Ascending aorta (tissue), 2 donors: ENCODE measurements around the gene ITGAX. TPM values are rescaled to one million over a fixed set of nuclear protein-coding genes. Genes with fewer than 3 reads are reported as not detected.

Experiments used
- DNase-seq, 2 donors: peaks; one replicate each; pipeline ENCODE4 v3.0.0-alpha.2; 2019; ENCODE audit warnings: low spot score in 2 of 2
- H3K27ac ChIP-seq, 2 donors: fragments of 200-600 bp; sonication (generic); one replicate each; pipeline ENCODE4 v1.5.1; 2016 to 2017; ENCODE audit warnings: mild to moderate bottlenecking in 1 of 2
- H3K27me3 ChIP-seq: fragments of 200-600 bp; sonication (generic); one replicate; pipeline ENCODE4 v1.5.1; 2017
- H3K36me3 ChIP-seq, 2 donors: fragments of 200-600 bp; sonication (generic); one replicate each; pipeline ENCODE4 v1.5.1; 2016
- H3K4me1 ChIP-seq, 2 donors: fragments of 200-600 bp; sonication (generic); one replicate each; pipeline ENCODE4 v1.5.1; 2016 to 2017; ENCODE audit warnings: mild to moderate bottlenecking in 1 of 2
- H3K4me3 ChIP-seq, 2 donors: fragments of 200-600 bp; sonication (generic); one replicate each; pipeline ENCODE4 v1.5.1; 2016 to 2017; ENCODE audit warnings: mild to moderate bottlenecking in 1 of 2
- H3K9me3 ChIP-seq, 2 donors: fragments of 200-600 bp; sonication (generic); one replicate each; pipeline ENCODE4 v1.5.1; 2016
- CTCF ChIP-seq, 3 experiments: fragments of 200-600 bp in 2 of 3; fragments of 450-650 bp in 1 of 3; sonication (generic) in 2 of 3; IDR thresholded peaks; one replicate each; pipeline ENCODE4 v1.5.1; 2016 to 2019; ENCODE audit warnings: antibody characterized with exemption in 3 of 3, mild to moderate bottlenecking in 1 of 3, moderate library complexity in 1 of 3
- intact Hi-C: fragments of 100-400 bp; cut with DNase I; formaldehyde crosslinking; loops from one replicate; pipeline ENCODE4 v1.15.1; 2023
- total RNA-seq: library from RNA; depleted of rRNA; stranded (reverse); fragments of >200 nt; gene quantifications from one replicate; pipeline ENCODE4 v1.1.0, GENCODE V29; 2016

Gene ITGAX
- total RNA-seq, 1 donor from 2014 or later, result 3.6 TPM

GRCh38 chr16:31375231-31375630 is 20.3 kb downstream of the ITGAX start:
- no peak for DNase-seq
- intact Hi-C loops, result no loop called here
- Histone ChIP-seq H3K4me3 (no peak overlapping the region), H3K27ac (no peak overlapping the region), H3K27me3 (no peaks in the 10 kb centered on the region), H3K36me3 (no peaks in the 10 kb centered on the region), H3K9me3 (no peaks in the 10 kb centered on the region), H3K4me1 (no peaks in the 10 kb centered on the region)
- no peak for TF ChIP-seq CTCF (IDR thresholded peaks at IDR 0.05)

GRCh38 chr16:31376705-31377104 is 21.7 kb downstream of the ITGAX start:
- Histone ChIP-seq H3K27me3 (no peaks in the 10 kb centered on the region), H3K4me1 (no peaks in the 10 kb centered on the region), H3K27ac (no peak overlapping the region), H3K4me3 (no peak overlapping the region), H3K36me3 (no peaks in the 10 kb centered on the region), H3K9me3 (no peaks in the 10 kb centered on the region)
- no peak for TF ChIP-seq CTCF (IDR thresholded peaks at IDR 0.05)
- no peak for DNase-seq
- intact Hi-C loops, result no loop called here

GRCh38 chr16:31377210-31377903 is 22.4 kb downstream of the ITGAX start:
- H3K9me3 ChIP-seq, result no peaks in the 10 kb centered on the region
- no peak overlapping the region for H3K27ac ChIP-seq
- no peaks in the 10 kb centered on the region for H3K27me3 ChIP-seq
- no peaks in the 10 kb centered on the region for H3K36me3 ChIP-seq
- no peak for DNase-seq
- intact Hi-C loops, result no loop called here
- no peak overlapping the region for H3K4me3 ChIP-seq
- H3K4me1 ChIP-seq, result no peaks in the 10 kb centered on the region
- no peak for TF ChIP-seq CTCF (IDR thresholded peaks at IDR 0.05)

GRCh38 chr16:31380201-31380600 is 25.2 kb downstream of the ITGAX start:
- no peaks in the 10 kb centered on the region for H3K27me3 ChIP-seq
- no peak for TF ChIP-seq CTCF (IDR thresholded peaks at IDR 0.05)
- no peaks in the 10 kb centered on the region for H3K9me3 ChIP-seq

GRCh38 chr16:31382485-31383161 is 27.6 kb downstream of the ITGAX start:
- H3K27me3 ChIP-seq, result no peaks in the 10 kb centered on the region
- peak in 1 of 2 donors; percentile 79 for DNase-seq
- H3K36me3 ChIP-seq, result no peaks in the 10 kb centered on the region
- no peak overlapping the region for H3K4me3 ChIP-seq
- intact Hi-C loops, result no loop called here
- H3K4me1 ChIP-seq, result no peaks in the 10 kb centered on the region
- H3K27ac ChIP-seq, result no peak overlapping the region
- peak in 2 of 3 experiments; percentile 5 to 30 for TF ChIP-seq CTCF (IDR thresholded peaks at IDR 0.05)
- H3K9me3 ChIP-seq, result no peaks in the 10 kb centered on the region

More at GRCh38 chr16:31380201-31380600, 25.2 kb downstream of the ITGAX start:
- no peak for DNase-seq
- H3K27ac ChIP-seq, result no peak overlapping the region
- H3K4me1 ChIP-seq, result no peaks in the 10 kb centered on the region
- intact Hi-C loops, result no loop called here
- no peaks in the 10 kb centered on the region for H3K36me3 ChIP-seq
- H3K4me3 ChIP-seq, result no peak overlapping the region
